SK-N-SH (cell line): ENCODE measurements around the gene CBR4. TPM values are rescaled to one million over a fixed set of nuclear protein-coding genes. Genes with fewer than 3 reads are reported as not detected.

Experiments used
- CTCF ChIA-PET: fragments of 300-600, 350-600 bp; formaldehyde crosslinking; extraction: SDS; loops from one replicate; lab custom pipeline; 2021; lab: Yijun Ruan, JAX
- POLR2A ChIA-PET: fragments of 350-600 bp; sonication (Branson Sonifier 250); formaldehyde crosslinking; extraction: SDS; loops from one replicate; lab custom pipeline; 2020; ENCODE audit warnings: antibody characterized with exemption, inconsistent platforms; lab: Yijun Ruan, JAX
- DNase-seq: peaks from one replicate; pipeline ENCODE4 v3.0.0; 2012
- H2AFZ ChIP-seq: fragments of 200-600 bp; sonication (generic); 2 replicates; pipeline ENCODE4 v1.8.1; 2016; ENCODE audit warnings: antibody characterized with exemption, mild to moderate bottlenecking, low read depth
- H3F3A ChIP-seq: fragments of 200-600 bp; sonication (generic); replicated peaks from 2 replicates; pipeline ENCODE3; 2016; ENCODE audit warnings: antibody characterized with exemption, mild to moderate bottlenecking; ENCODE audit not compliant: insufficient read depth
- H3K27ac ChIP-seq, 2 experiments: fragments of 200-500 bp in 1 of 2; fragments of 200-600 bp in 1 of 2; sonication (Bioruptor generic) in 1 of 2; sonication (generic), shearing (Covaris generic) in 1 of 2; 2 replicates each; pipeline versions ENCODE4 v1.5.1 to v1.6.1; 2014 to 2016; ENCODE audit warnings: low read depth in 2 of 2, inconsistent platforms in 1 of 2, low read length in 1 of 2, mild to moderate bottlenecking in 1 of 2, mixed read lengths in 1 of 2
- H3K27me3 ChIP-seq: fragments of 200-600 bp; sonication (generic), shearing (Covaris generic); 2 replicates; pipeline ENCODE4 v1.6.1; 2016; ENCODE audit warnings: mixed run types; ENCODE audit not compliant: insufficient read depth
- H3K36me3 ChIP-seq, 2 experiments: fragments of 200-500 bp in 1 of 2; fragments of 200-600 bp in 1 of 2; sonication (Bioruptor generic) in 1 of 2; sonication (generic) in 1 of 2; replicated peaks in 1 of 2; 2 replicates each; pipeline versions ENCODE3 to v1.5.1; 2014 to 2016; ENCODE audit warnings: low read length in 1 of 2, mild to moderate bottlenecking in 1 of 2; ENCODE audit not compliant: insufficient read depth in 2 of 2, control insufficient read depth in 1 of 2
- H3K4me1 ChIP-seq, 2 experiments: fragments of 200-500 bp in 1 of 2; fragments of 200-600 bp in 1 of 2; sonication (Bioruptor generic) in 1 of 2; sonication (generic), shearing (Covaris generic) in 1 of 2; 2 replicates each; pipeline versions ENCODE4 v1.5.1 to v1.6.1; 2014 to 2016; ENCODE audit warnings: low read depth in 1 of 2, low read length in 1 of 2, mixed run types in 1 of 2; ENCODE audit not compliant: insufficient read depth in 2 of 2, control insufficient read depth in 1 of 2
- H3K4me2 ChIP-seq: fragments of 200-600 bp; sonication (generic), shearing (Covaris generic); 2 replicates; pipeline ENCODE4 v1.6.1; 2017; ENCODE audit warnings: mixed run types
- H3K4me3 ChIP-seq, 2 experiments: fragments of 200-500 bp in 1 of 2; fragments of 200-600 bp in 1 of 2; sonication (Bioruptor generic) in 1 of 2; sonication (generic), shearing (Covaris generic) in 1 of 2; 2 replicates each; pipeline versions ENCODE4 v1.5.1 to v1.8.1; 2014 to 2016; ENCODE audit warnings: low read depth in 2 of 2, inconsistent platforms in 1 of 2, low read length in 1 of 2, mild to moderate bottlenecking in 1 of 2, mixed read lengths in 1 of 2, moderate library complexity in 1 of 2
- H3K79me2 ChIP-seq: fragments of 200-600 bp; sonication (generic); 2 replicates; pipeline ENCODE4 v1.8.1; 2017; ENCODE audit warnings: mild to moderate bottlenecking; ENCODE audit not compliant: insufficient read depth
- H3K9ac ChIP-seq: fragments of 200-600 bp; sonication (generic); 2 replicates; pipeline ENCODE4 v1.6.1; 2017; ENCODE audit warnings: mixed run types
- H3K9me2 ChIP-seq: fragments of 200-600 bp; sonication (generic); 2 replicates; pipeline ENCODE4 v1.6.1; 2017; ENCODE audit warnings: mixed run types
- H3K9me3 ChIP-seq: fragments of 200-600 bp; sonication (generic); 2 replicates; pipeline ENCODE4 v1.6.1; 2017; ENCODE audit warnings: mixed run types, mild to moderate bottlenecking, moderate library complexity
- H4K20me1 ChIP-seq: fragments of 200-600 bp; sonication (generic); 2 replicates; pipeline ENCODE4 v1.6.1; 2017; ENCODE audit warnings: mild to moderate bottlenecking, mixed run types; ENCODE audit not compliant: insufficient read depth
- ELF1 ChIP-seq: IDR thresholded peaks from 2 replicates; pipeline ENCODE4 v1.4.0; 2012
- EP300 ChIP-seq, 2 experiments: IDR thresholded peaks; 2 replicates each; pipeline versions ENCODE4 v1.4.0 to v1.6.1; 2012; ENCODE audit warnings: borderline replicate concordance in 1 of 2, low read depth in 1 of 2, low read length in 1 of 2
- FOSL2 ChIP-seq: IDR thresholded peaks from 2 replicates; pipeline ENCODE4 v1.4.0; 2012; ENCODE audit warnings: low read depth, mild to moderate bottlenecking, moderate library complexity, borderline replicate concordance
- FOXM1 ChIP-seq: IDR thresholded peaks from 2 replicates; pipeline ENCODE4 v1.4.0; 2012; ENCODE audit warnings: low read depth, mild to moderate bottlenecking
- GATA2 ChIP-seq: sonication (generic); formaldehyde crosslinking; IDR thresholded peaks from 2 replicates; pipeline ENCODE4 v1.5.0; 2020; ENCODE audit warnings: mild to moderate bottlenecking, missing genetic modification reagents
- JUND ChIP-seq: IDR thresholded peaks from 2 replicates; pipeline ENCODE4 v1.4.0; 2012
- MEF2A ChIP-seq: IDR thresholded peaks from 2 replicates; pipeline ENCODE4 v1.4.0; 2012; ENCODE audit warnings: low read depth, borderline replicate concordance
- PBX3 ChIP-seq: IDR thresholded peaks from 2 replicates; pipeline ENCODE4; 2012
- REST ChIP-seq: IDR thresholded peaks from 2 replicates; pipeline ENCODE4 v1.6.1; 2012; ENCODE audit warnings: mild to moderate bottlenecking, low read depth, low read length, moderate library complexity
- RXRA ChIP-seq: IDR thresholded peaks from 2 replicates; pipeline ENCODE4 v1.4.0; 2012; ENCODE audit warnings: low read depth, mild to moderate bottlenecking, borderline replicate concordance
- SIN3A ChIP-seq: IDR thresholded peaks from 2 replicates; pipeline ENCODE4 v1.6.1; 2012; ENCODE audit warnings: low read depth, mild to moderate bottlenecking, low read length, moderate library complexity, borderline replicate concordance
- SMC3 ChIP-seq: IDR thresholded peaks from 2 replicates; pipeline ENCODE4 v1.6.1; 2012; ENCODE audit warnings: low read depth, low read length, improper control_type of control experiment
- TAF1 ChIP-seq: IDR thresholded peaks from 2 replicates; pipeline ENCODE4 v1.6.1; 2012; ENCODE audit warnings: low read depth, mild to moderate bottlenecking, low read length, moderate library complexity, borderline replicate concordance
- TCF12 ChIP-seq: IDR thresholded peaks from 2 replicates; pipeline ENCODE4 v1.4.0; 2012
- TEAD4 ChIP-seq: IDR thresholded peaks from 2 replicates; pipeline ENCODE4 v1.4.0; 2012; ENCODE audit warnings: mild to moderate bottlenecking, borderline replicate concordance; ENCODE audit not compliant: insufficient read depth
- USF1 ChIP-seq: IDR thresholded peaks from 2 replicates; pipeline ENCODE4 v1.4.0; 2012; ENCODE audit warnings: low read depth, borderline replicate concordance
- WGBS: methylation state at CpG from one replicate; pipeline ENCODE4 v1.1.6; 2017; ENCODE audit warnings: low lambda C conversion rate; 5-methylcytosine and 5-hydroxymethylcytosine counted together
- polyA plus RNA-seq, 3 experiments: library from polyadenylated mRNA; depleted of rRNA; stranded (reverse); fragments of >200 nt; gene quantifications; 2 replicates each; pipeline ENCODE4 v1.2.3, GENCODE V29; 2012

Gene CBR4
- polyA plus RNA-seq, 1 of the 3 experiments (the other 2 are of a cell fraction), result 2.8 TPM

GRCh38 chr4:169030562-169030982 is 20.5 kb upstream of the CBR4 start (continued):
- no peak for TF ChIP-seq REST
- TF ChIP-seq USF1, result no peak
- TF ChIP-seq SIN3A, result no peak
- TF ChIP-seq EP300 (IDR thresholded peaks at IDR 0.05; ENCODE audit: borderline replicate concordance in 1 of 2, low read depth in 1 of 2, low read length in 1 of 2), result peak in 1 of 2 experiments; percentile 7; a peak in 1 of 4 replicates

- POLR2A ChIA-PET, result no interaction called here
- Histone ChIP-seq H3K36me3 (no peaks in the 10 kb centered on the region), H3K4me1 (peaks cover 0 to 2% of the 10 kb centered on the region in 2 experiments; a peak in 2 of 4 replicates), H3K79me2 (no peaks in the 10 kb centered on the region), H2AFZ (peak overlapping the region; percentile 80; the same call in 1 of the 2 replicates), H3K9me3 (no peaks in the 10 kb centered on the region), H3K4me3 (peak overlapping the region in 1 of 2 experiments; percentile 36; a peak in 2 of 4 replicates), H3K27ac (peak overlapping the region; percentile 48 to 77; a peak in 2 of 4 replicates)
- CTCF ChIA-PET, result interaction anchor here (1.1 kb wide), 1 partner anchor 70 kb away, joined by 3 read pairs; no protein-coding TSS in a partner anchor
- 35% methylated on average over 4 of the region's 4 CpGs for WGBS
- no peak for TF ChIP-seq MEF2A
- no peak for TF ChIP-seq TEAD4
- TF ChIP-seq PBX3, result no peak
- no peak for TF ChIP-seq GATA2 (CRISPR knock-in tag)
- no peak for TF ChIP-seq SMC3
- no peak for TF ChIP-seq EP300 (IDR thresholded peaks at IDR 0.05; ENCODE audit: borderline replicate concordance in 1 of 2, low read depth in 1 of 2, low read length in 1 of 2)
- TF ChIP-seq SIN3A, result no peak
- no peak for TF ChIP-seq FOSL2
- TF ChIP-seq TAF1, result no peak
- no peak for TF ChIP-seq FOXM1
- no peak for TF ChIP-seq RXRA
- no peak for TF ChIP-seq TCF12
- TF ChIP-seq JUND, result no peak
- no peak for TF ChIP-seq ELF1
- TF ChIP-seq, all 33 proteins: peak for 0
- H3K9me2 ChIP-seq, result no peaks in the 10 kb centered on the region
- H3K4me2 ChIP-seq, result peak overlapping the region; percentile 46; the same call in 1 of the 2 replicates
- H4K20me1 ChIP-seq, result no peaks in the 10 kb centered on the region
- peaks cover 20% of the 10 kb centered on the region for H3F3A ChIP-seq
- H3K9ac ChIP-seq, result peak overlapping the region; percentile 33; the same call in 1 of the 2 replicates
- DNase-seq, result no peak
- no peaks in the 10 kb centered on the region for H3K27me3 ChIP-seq
Observed at GRCh38 chr4:169029947-169030346, 19.9 kb upstream of the CBR4 start.
